Esophagus muscularis mucosa (tissue), 4 donors: ENCODE measurements around the gene SERPINI2. TPM values are rescaled to one million over a fixed set of nuclear protein-coding genes. Genes with fewer than 3 reads are reported as not detected.

Source experiments
- DNase-seq: peaks from one replicate; pipeline ENCODE4 v3.0.0-alpha.2; 2017; ENCODE audit errors: extremely low spot score
- H3K27ac ChIP-seq, 4 donors: fragments of 200-600 bp; sonication (generic); replicated peaks in 1 of 4; 1 replicate in 3 of 4; 2 replicates in 1 of 4; pipeline ENCODE4 v1.5.1; 2016 to 2019; ENCODE audit warnings: mild to moderate bottlenecking in 1 of 4
- H3K27me3 ChIP-seq, 4 donors: fragments of 200-600 bp; sonication (generic); one replicate each; pipeline versions ENCODE4 v1.5.1 to v1.6.0; 2016 to 2019
- H3K36me3 ChIP-seq, 4 donors: fragments of 200-600 bp; sonication (generic); one replicate each; pipeline ENCODE4 v1.5.1; 2016 to 2019
- H3K4me1 ChIP-seq, 4 donors: fragments of 200-600 bp; sonication (generic); one replicate each; pipeline ENCODE4 v1.5.1; 2016 to 2019
- H3K4me3 ChIP-seq, 4 donors: fragments of 200-600 bp; sonication (generic); 1 replicate in 2 of 4; 2 replicates in 2 of 4; pipeline ENCODE4 v1.5.1; 2016 to 2019; ENCODE audit warnings: mild to moderate bottlenecking in 4 of 4, moderate library complexity in 1 of 4
- H3K9me3 ChIP-seq, 4 donors: fragments of 200-600 bp; sonication (generic); 1 replicate in 3 of 4; 2 replicates in 1 of 4; pipeline ENCODE4 v1.5.1; 2016 to 2019
- CTCF ChIP-seq, 3 experiments: fragments of 200-600 bp in 2 of 3; fragments of 450-650 bp in 1 of 3; sonication (generic) in 2 of 3; IDR thresholded peaks; one replicate each; pipeline ENCODE4 v1.5.1; 2017 to 2019; ENCODE audit warnings: antibody characterized with exemption in 3 of 3, mild to moderate bottlenecking in 2 of 3, moderate library complexity in 1 of 3
- EP300 ChIP-seq: sonication (generic); formaldehyde crosslinking; IDR thresholded peaks from one replicate; pipeline ENCODE4 v1.6.1; 2017; ENCODE audit warnings: antibody characterized with exemption
- POLR2A ChIP-seq: fragments of 450-650 bp; IDR thresholded peaks from one replicate; pipeline ENCODE4 v1.6.1; 2017; ENCODE audit warnings: antibody characterized with exemption, moderate library complexity, mild to moderate bottlenecking, low read depth
- POLR2AphosphoS5 ChIP-seq, 2 donors: sonication (generic); formaldehyde crosslinking; IDR thresholded peaks; one replicate each; pipeline ENCODE4 v1.6.1; 2017; ENCODE audit warnings: antibody characterized with exemption in 2 of 2
- WGBS: methylation state at CpG from one replicate; pipeline ENCODE4 v1.1.5; 2018; 5-methylcytosine and 5-hydroxymethylcytosine counted together
- intact Hi-C: fragments of 100-400 bp; cut with DNase I; formaldehyde crosslinking; loops from one replicate; pipeline ENCODE4 v1.15.1; 2023
- total RNA-seq, 4 donors: library from RNA; depleted of rRNA; stranded (reverse); fragments of >200 nt; gene quantifications; one replicate each; pipeline versions ENCODE4 v1.1.0 to v1.2.1, GENCODE V29; 2016

SERPINI2 gene
- total RNA-seq, 4 donors from 2014 or later = 0.32 to 1.2 TPM; not detected in 2

- intact Hi-C loops = no loop called here
- no peaks in the 10 kb centered on the region for H3K9me3 ChIP-seq
- no peaks in the 10 kb centered on the region for H3K4me1 ChIP-seq
- no peak overlapping the region for H3K27ac ChIP-seq
- H3K4me3 ChIP-seq = no peak overlapping the region
- no peak for DNase-seq
- H3K27me3 ChIP-seq = no peaks in the 10 kb centered on the region
- 86% methylated on average over 2 of the region's 2 CpGs for WGBS
- H3K36me3 ChIP-seq = no peaks in the 10 kb centered on the region
- TF ChIP-seq CTCF (IDR thresholded peaks at IDR 0.05) (no peak), POLR2A (no peak)
Observed at GRCh38 chr3:167502401-167502800, 28.6 kb upstream of the SERPINI2 start.

GRCh38 chr3:167501941-167502340 lies 28.1 kb upstream of the SERPINI2 start:
- H3K27ac ChIP-seq = no peak overlapping the region
- H3K36me3 ChIP-seq = no peaks in the 10 kb centered on the region
- no peak overlapping the region for H3K4me3 ChIP-seq
- TF ChIP-seq POLR2A = no peak
- no peak for TF ChIP-seq CTCF (IDR thresholded peaks at IDR 0.05)
- no peak for TF ChIP-seq POLR2AphosphoS5 (IDR thresholded peaks at IDR 0.05)
- TF ChIP-seq EP300 = no peak
- H3K27me3 ChIP-seq = no peaks in the 10 kb centered on the region
- no peaks in the 10 kb centered on the region for H3K4me1 ChIP-seq
- intact Hi-C loops = no loop called here
- no peaks in the 10 kb centered on the region for H3K9me3 ChIP-seq
- DNase-seq = no peak
- 91% methylated on average over 3 of the region's 3 CpGs for WGBS

GRCh38 chr3:167497903-167498302 lies 24.1 kb upstream of the SERPINI2 start:
- intact Hi-C loops = no loop called here
- Histone ChIP-seq H3K27ac (no peak overlapping the region), H3K36me3 (no peaks in the 10 kb centered on the region), H3K4me3 (no peak overlapping the region), H3K9me3 (no peaks in the 10 kb centered on the region), H3K27me3 (no peaks in the 10 kb centered on the region), H3K4me1 (peaks cover 0 to 6% (median 2%) of the 10 kb centered on the region in 4 donors)
- 94% methylated on average over 6 of the region's 7 CpGs for WGBS
- TF ChIP-seq CTCF (IDR thresholded peaks at IDR 0.05) (no peak), POLR2AphosphoS5 (IDR thresholded peaks at IDR 0.05) (no peak), EP300 (no peak), POLR2A (no peak)
- no peak for DNase-seq

GRCh38 chr3:167493244-167493643 lies 19.4 kb upstream of the SERPINI2 start:
- TF ChIP-seq POLR2A (no peak), EP300 (no peak), CTCF (IDR thresholded peaks at IDR 0.05) (no peak), POLR2AphosphoS5 (IDR thresholded peaks at IDR 0.05) (no peak)
- no peaks in the 10 kb centered on the region for H3K36me3 ChIP-seq
- peaks cover 0 to 6% (median 2%) of the 10 kb centered on the region in 4 donors for H3K4me1 ChIP-seq
- no peak overlapping the region for H3K27ac ChIP-seq
- no peaks in the 10 kb centered on the region for H3K9me3 ChIP-seq
- no peak overlapping the region for H3K4me3 ChIP-seq
- 83% methylated on average over 3 of the region's 3 CpGs for WGBS
- no peak for DNase-seq
- intact Hi-C loops = no loop called here
- no peaks in the 10 kb centered on the region for H3K27me3 ChIP-seq

GRCh38 chr3:167491621-167492020 lies 17.8 kb upstream of the SERPINI2 start:
- TF ChIP-seq CTCF (IDR thresholded peaks at IDR 0.05) = no peak
- no peak for TF ChIP-seq POLR2A
- TF ChIP-seq EP300 = no peak
- TF ChIP-seq POLR2AphosphoS5 (IDR thresholded peaks at IDR 0.05) = no peak
- no peak overlapping the region for H3K4me3 ChIP-seq
- H3K27ac ChIP-seq = no peak overlapping the region
- no peaks in the 10 kb centered on the region for H3K36me3 ChIP-seq
- H3K4me1 ChIP-seq = peaks cover 0 to 6% (median 2%) of the 10 kb centered on the region in 4 donors
- no peaks in the 10 kb centered on the region for H3K27me3 ChIP-seq
- intact Hi-C loops = no loop called here
- DNase-seq = no peak
- H3K9me3 ChIP-seq = no peaks in the 10 kb centered on the region
